ENCODE data around the gene DDX17. TPM values are rescaled to one million over a fixed set of nuclear protein-coding genes. Genes with fewer than 3 reads are reported as not detected.

Gene DDX17
- total RNA-seq, 4 donors from 2014 or later, result 108 to 329 (median 206) TPM

GRCh38 chr22:38446018-38446601, 60.0 kb downstream of the DDX17 start:
- peaks cover under 1 to 32% (median 23%) of the 10 kb centered on the region in 3 donors for H3K27me3 ChIP-seq
- no peak for DNase-seq
- intact Hi-C loops (cut with DNase I; ENCODE audit: low total_unique reads) (no loop called here), in situ Hi-C loops (cut with MboI; ENCODE audit: low sequenced_read_pairs in 4 of 4) (no loop called here)
- TF ChIP-seq POLR2A (IDR thresholded peaks at IDR 0.05) (no peak), CTCF (IDR thresholded peaks at IDR 0.05 in 4 of 5, conservative IDR thresholded peaks at IDR 0.05 in 1 of 5) (no peak)
- H3K27ac ChIP-seq, result no peak overlapping the region
- no peaks in the 10 kb centered on the region for H3K9me3 ChIP-seq
- H3K4me1 ChIP-seq, result no peaks in the 10 kb centered on the region
- ATAC-seq, result no peak
- no peaks in the 10 kb centered on the region for H3K36me3 ChIP-seq
- no peak overlapping the region for H3K4me3 ChIP-seq

- DNase-seq, result no peak
- no peaks in the 10 kb centered on the region for H3K4me1 ChIP-seq
These were observed 61.3 kb downstream of the DDX17 start for GRCh38 chr22:38444783-38445182.

GRCh38 chr22:38443628-38444521, 62.2 kb downstream of the DDX17 start:
- ATAC-seq, result no peak
- H3K4me3 ChIP-seq, result no peak overlapping the region
- H3K27me3 ChIP-seq, result peaks cover 0 to 22% (median 14%) of the 10 kb centered on the region in 3 donors
- H3K27ac ChIP-seq, result no peak overlapping the region
- H3K9me3 ChIP-seq, result no peaks in the 10 kb centered on the region
- no peaks in the 10 kb centered on the region for H3K36me3 ChIP-seq
- intact Hi-C loops (cut with DNase I; ENCODE audit: low total_unique reads), result no loop called here
- no peak for DNase-seq
- no peaks in the 10 kb centered on the region for H3K4me1 ChIP-seq
- TF ChIP-seq POLR2A (IDR thresholded peaks at IDR 0.05), result no peak
- no peak for TF ChIP-seq CTCF (IDR thresholded peaks at IDR 0.05 in 4 of 5, conservative IDR thresholded peaks at IDR 0.05 in 1 of 5)
- in situ Hi-C loops (cut with MboI; ENCODE audit: low sequenced_read_pairs in 4 of 4), result no loop called here

More at GRCh38 chr22:38444783-38445182, 61.3 kb downstream of the DDX17 start:
- H3K27ac ChIP-seq, result no peak overlapping the region
- no peak overlapping the region for H3K4me3 ChIP-seq
- no peaks in the 10 kb centered on the region for H3K9me3 ChIP-seq
- intact Hi-C loops (cut with DNase I; ENCODE audit: low total_unique reads) (no loop called here), in situ Hi-C loops (cut with MboI; ENCODE audit: low sequenced_read_pairs in 4 of 4) (no loop called here)
- H3K36me3 ChIP-seq, result no peaks in the 10 kb centered on the region
- ATAC-seq, result no peak
- peaks cover 0 to 30% (median 18%) of the 10 kb centered on the region in 3 donors for H3K27me3 ChIP-seq
- TF ChIP-seq POLR2A (IDR thresholded peaks at IDR 0.05) (no peak), CTCF (IDR thresholded peaks at IDR 0.05 in 4 of 5, conservative IDR thresholded peaks at IDR 0.05 in 1 of 5) (no peak)

GRCh38 chr22:38442967-38443627, 63.0 kb downstream of the DDX17 start:
- Histone ChIP-seq H3K27ac (no peak overlapping the region), H3K36me3 (no peaks in the 10 kb centered on the region), H3K9me3 (no peaks in the 10 kb centered on the region), H3K27me3 (peaks cover 0 to 21% (median 14%) of the 10 kb centered on the region in 3 donors), H3K4me1 (no peaks in the 10 kb centered on the region), H3K4me3 (no peak overlapping the region)
- DNase-seq (no peak), ATAC-seq (no peak)
- intact Hi-C loops (cut with DNase I; ENCODE audit: low total_unique reads), result no loop called here
- no peak for TF ChIP-seq CTCF (IDR thresholded peaks at IDR 0.05 in 4 of 5, conservative IDR thresholded peaks at IDR 0.05 in 1 of 5)
- TF ChIP-seq POLR2A (IDR thresholded peaks at IDR 0.05), result no peak
- in situ Hi-C loops (cut with MboI; ENCODE audit: low sequenced_read_pairs in 4 of 4), result no loop called here

Data from gastrocnemius medialis (tissue), 4 donors.